Effector memory CD4-positive, alpha-beta T cell (primary cell): ENCODE results near the gene CNIH3.

ENCODE experiments used
- DNase-seq, 3 donors: peaks; one replicate each; pipeline ENCODE4 v3.0.0-alpha.2; 2020
- H3K27ac ChIP-seq: 2 replicates; pipeline ENCODE4 v1.7.0; 2013; ENCODE audit warnings: mild to moderate bottlenecking, low read length, moderate library complexity; ENCODE audit not compliant: insufficient read depth, poor library complexity, severe bottlenecking
- H3K27me3 ChIP-seq: replicated peaks from 2 replicates; pipeline ENCODE4 v1.7.0; 2013; ENCODE audit warnings: mild to moderate bottlenecking, low read length; ENCODE audit not compliant: insufficient read depth, control insufficient read depth, poor library complexity, severe bottlenecking
- H3K36me3 ChIP-seq: 2 replicates; pipeline ENCODE4 v1.7.0; 2013; ENCODE audit warnings: mild to moderate bottlenecking, low read length, moderate library complexity; ENCODE audit not compliant: control insufficient read depth, insufficient read depth
- H3K4me1 ChIP-seq: 2 replicates; pipeline ENCODE4 v1.7.0; 2013; ENCODE audit warnings: low read length, mild to moderate bottlenecking; ENCODE audit not compliant: control insufficient read depth, insufficient read depth, poor library complexity, severe bottlenecking
- H3K4me3 ChIP-seq: 2 replicates; pipeline ENCODE4 v1.7.0; 2013; ENCODE audit warnings: low read length, low read depth, mild to moderate bottlenecking; ENCODE audit not compliant: insufficient read depth, poor library complexity, severe bottlenecking
- H3K9me3 ChIP-seq: 2 replicates; pipeline ENCODE4 v1.7.0; 2013; ENCODE audit warnings: mild to moderate bottlenecking, low read length, moderate library complexity; ENCODE audit not compliant: control insufficient read depth

Gene CNIH3

DNA sequence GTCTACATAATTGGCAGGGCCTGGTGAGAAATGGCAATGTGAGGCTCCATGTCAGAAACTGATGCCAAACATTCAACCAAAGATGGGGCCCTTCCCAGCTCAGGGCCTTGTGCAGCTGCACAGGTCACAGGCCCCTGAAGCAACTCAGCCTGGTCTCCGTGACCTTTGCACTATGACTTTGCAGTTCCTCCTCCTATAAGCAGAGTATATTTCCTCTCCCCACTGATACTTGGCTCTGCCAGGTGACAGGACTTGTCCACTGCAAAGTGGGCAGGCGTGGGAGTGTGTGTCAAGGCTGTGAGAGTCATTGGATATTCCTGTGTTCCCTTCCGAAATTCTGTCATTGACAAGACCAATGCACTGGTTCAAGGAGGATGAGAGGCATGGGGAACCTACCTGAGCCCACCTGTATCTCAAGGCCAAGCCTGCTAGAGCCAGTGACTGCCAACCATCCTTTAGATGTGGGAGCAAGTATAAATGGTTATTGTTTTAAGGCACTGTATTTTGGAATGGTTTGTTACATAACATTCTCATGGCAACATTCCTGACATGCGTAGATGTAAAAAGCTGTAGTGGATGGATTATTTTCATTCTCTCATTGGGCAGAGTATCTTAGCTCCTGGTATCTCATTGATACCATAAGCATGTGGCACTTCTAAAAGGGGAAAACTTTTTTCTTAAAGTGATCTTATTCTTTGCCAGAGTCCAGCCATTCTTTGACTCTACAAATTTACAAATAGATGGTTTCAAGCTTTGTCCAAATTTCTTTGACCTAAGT lies 75.2 kb downstream of the CNIH3 start:
- H3K27me3 ChIP-seq = no peaks in the 10 kb centered on the region
- no peak overlapping the region for H3K4me3 ChIP-seq
- DNase-seq = no peak
- no peaks in the 10 kb centered on the region for H3K9me3 ChIP-seq
- H3K4me1 ChIP-seq = no peaks in the 10 kb centered on the region
- H3K27ac ChIP-seq = no peak overlapping the region
- H3K36me3 ChIP-seq = no peaks in the 10 kb centered on the region

DNA sequence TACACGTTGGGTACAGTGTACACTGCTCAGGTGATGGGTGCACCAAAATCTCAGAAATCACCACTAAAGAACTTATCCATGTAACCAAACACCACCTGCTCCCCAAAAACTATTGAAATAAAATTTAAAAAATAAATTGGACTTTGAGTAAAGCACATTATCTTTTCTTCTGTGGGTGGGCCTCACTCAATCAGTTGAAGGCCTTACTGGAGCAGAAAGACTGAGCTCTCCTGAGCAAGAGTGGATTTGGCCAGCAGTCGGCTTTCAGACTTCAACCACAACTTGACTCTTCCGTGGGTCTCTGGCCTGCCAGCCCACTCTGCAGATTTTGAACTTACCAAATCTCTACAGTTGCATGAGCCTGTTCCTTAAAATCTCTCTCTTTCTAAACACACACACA lies 78.9 kb downstream of the CNIH3 start:
- Histone ChIP-seq H3K36me3 (no peaks in the 10 kb centered on the region), H3K4me3 (no peak overlapping the region), H3K27me3 (no peaks in the 10 kb centered on the region)

DNA sequence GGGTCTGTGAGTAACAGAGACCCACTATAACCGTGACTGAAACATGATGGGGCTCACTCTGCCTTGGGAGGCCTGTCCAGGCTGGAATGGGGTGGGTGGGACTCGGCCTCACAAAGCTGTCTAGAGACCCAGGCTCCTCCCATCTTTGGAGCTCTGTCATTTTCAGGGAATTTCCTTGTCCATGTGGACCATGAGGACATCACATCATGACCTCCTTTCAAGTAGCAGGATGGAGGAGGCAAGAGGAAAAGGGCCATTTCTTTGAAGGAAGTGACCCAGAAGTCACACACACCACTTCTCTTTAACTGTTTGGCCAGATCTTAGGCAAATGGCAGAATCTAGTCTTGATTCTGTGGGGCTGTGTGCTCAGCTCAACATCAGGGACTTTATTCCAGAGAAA lies 79.9 kb downstream of the CNIH3 start:
- DNase-seq = no peak
- Histone ChIP-seq H3K27me3 (no peaks in the 10 kb centered on the region), H3K4me3 (no peak overlapping the region), H3K27ac (no peak overlapping the region), H3K36me3 (no peaks in the 10 kb centered on the region), H3K4me1 (no peaks in the 10 kb centered on the region), H3K9me3 (no peaks in the 10 kb centered on the region)

More for the DNA sequence above, 78.9 kb downstream of the CNIH3 start:
- no peak for DNase-seq
- H3K9me3 ChIP-seq = no peaks in the 10 kb centered on the region
- H3K4me1 ChIP-seq = no peaks in the 10 kb centered on the region
- no peak overlapping the region for H3K27ac ChIP-seq

DNA sequence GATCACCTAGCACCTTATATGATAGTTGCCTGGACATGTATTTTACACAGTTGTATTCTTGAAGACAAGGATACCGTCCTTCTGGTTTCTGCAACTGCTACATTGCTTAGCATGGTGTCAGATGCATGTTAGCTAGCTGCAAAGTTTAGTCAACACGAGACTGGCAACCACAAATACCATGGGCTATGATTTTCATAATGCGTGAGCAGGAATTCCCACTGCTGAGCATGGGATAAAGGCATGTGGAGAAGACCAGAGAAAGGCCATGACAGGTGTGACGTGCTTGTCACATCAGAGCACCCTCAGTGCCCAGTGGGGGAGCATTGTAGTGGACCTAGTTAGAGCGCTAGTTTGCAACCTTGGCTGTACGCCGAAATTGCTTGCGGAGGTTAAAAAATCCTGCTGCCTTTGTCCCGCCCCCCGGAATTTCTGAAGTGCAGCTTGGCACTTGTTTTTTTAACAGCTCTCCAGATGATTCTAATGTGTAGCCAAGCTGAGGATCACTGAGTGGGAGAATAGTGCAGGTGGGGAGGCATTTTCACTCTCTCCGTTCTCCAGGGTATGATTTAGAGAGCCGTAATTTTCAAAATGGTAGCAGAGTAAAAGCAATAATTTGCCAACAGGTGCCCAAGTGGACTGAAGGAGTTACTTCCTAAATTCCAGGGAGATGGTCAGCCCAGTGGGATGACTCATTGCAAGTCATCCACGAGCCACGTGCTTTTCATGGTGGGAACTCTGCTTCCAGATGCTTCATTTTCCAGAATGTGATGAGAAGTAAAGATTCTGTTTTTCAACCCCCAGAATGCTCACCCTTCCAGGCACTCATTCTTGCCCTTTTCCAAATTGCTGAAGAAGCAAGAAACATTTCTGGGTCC lies 81.0 kb downstream of the CNIH3 start:
- H3K27ac ChIP-seq = no peak overlapping the region
- H3K4me3 ChIP-seq = no peak overlapping the region
- no peak for DNase-seq
- H3K36me3 ChIP-seq = no peaks in the 10 kb centered on the region
- no peaks in the 10 kb centered on the region for H3K4me1 ChIP-seq
- no peaks in the 10 kb centered on the region for H3K9me3 ChIP-seq
- H3K27me3 ChIP-seq = no peaks in the 10 kb centered on the region

DNA sequence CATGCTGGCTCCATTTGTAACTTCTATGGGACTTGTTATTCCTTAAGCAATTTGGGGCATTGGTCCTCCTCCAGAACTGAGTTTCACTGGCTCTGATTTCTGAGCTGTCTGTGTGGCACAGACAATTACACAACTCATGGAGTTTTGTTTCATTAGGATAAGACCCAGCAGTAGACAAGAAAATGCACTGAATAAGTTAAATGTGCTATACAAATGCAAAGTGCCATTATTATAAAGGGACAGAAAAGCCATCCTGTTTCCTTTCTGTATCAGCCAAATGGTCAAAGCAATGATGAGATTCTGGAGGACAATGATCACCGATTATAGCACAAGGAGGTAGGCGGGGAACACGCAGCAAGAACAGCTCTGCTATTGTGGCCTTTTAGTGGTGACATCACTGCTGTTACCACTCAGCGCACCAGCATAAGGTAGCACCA lies 81.9 kb downstream of the CNIH3 start:
- no peaks in the 10 kb centered on the region for H3K4me1 ChIP-seq
- no peak overlapping the region for H3K4me3 ChIP-seq
- DNase-seq = no peak
- H3K27me3 ChIP-seq = no peaks in the 10 kb centered on the region
- H3K9me3 ChIP-seq = no peaks in the 10 kb centered on the region
- H3K36me3 ChIP-seq = no peaks in the 10 kb centered on the region
- no peak overlapping the region for H3K27ac ChIP-seq

DNA sequence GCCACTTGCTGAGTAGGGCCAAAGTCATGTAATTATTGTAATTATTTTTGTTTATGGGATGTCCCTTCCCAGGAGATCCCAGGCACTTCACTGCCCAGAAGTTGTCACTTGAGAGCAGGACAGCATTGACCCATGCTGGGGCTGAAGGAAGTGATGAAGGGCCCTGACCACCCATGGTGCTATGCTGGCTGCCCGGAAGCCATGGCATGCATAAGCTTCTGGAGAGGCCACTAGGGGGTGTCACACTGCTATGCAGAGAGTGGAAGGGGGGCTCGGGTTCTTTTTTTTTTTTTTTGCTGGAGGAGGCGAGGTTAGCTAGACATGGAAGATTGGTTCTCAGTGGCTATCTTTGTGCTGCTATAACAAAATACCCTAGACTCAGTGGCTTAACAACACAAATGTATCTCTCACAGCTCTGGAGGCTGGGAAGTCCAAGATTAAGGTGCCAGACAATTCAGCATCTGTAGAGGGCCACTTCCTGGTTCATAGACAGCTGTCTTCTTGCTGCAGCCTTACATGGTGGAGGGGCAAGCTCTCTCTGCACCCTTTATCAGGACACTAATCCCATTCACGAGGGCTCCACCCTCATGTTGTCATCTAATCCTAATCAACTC lies 84.9 kb downstream of the CNIH3 start:
- Histone ChIP-seq H3K36me3 (no peaks in the 10 kb centered on the region), H3K9me3 (no peaks in the 10 kb centered on the region), H3K4me1 (no peaks in the 10 kb centered on the region), H3K27ac (no peak overlapping the region), H3K4me3 (no peak overlapping the region), H3K27me3 (no peaks in the 10 kb centered on the region)
- no peak for DNase-seq

DNA sequence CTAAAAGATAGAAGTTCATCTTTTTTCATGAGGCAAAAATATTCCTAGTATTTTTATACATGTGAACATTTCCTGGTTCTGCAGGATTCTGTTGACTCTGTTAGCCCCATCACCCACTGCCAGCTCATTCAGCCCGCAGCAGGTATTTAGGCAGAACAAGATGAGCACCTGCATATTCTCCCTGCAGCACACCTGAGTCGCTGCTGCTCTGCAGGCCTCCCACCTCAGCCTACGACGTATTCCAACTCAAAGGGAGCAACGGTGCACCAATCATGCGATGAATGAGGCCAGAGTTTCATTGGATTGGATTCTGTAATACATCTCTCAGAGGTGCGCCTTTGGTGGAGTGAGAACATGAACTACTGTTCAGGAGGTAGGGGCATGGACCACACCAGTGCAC lies 87.6 kb downstream of the CNIH3 start:
- no peaks in the 10 kb centered on the region for H3K9me3 ChIP-seq
- H3K27me3 ChIP-seq = no peaks in the 10 kb centered on the region

DNA sequence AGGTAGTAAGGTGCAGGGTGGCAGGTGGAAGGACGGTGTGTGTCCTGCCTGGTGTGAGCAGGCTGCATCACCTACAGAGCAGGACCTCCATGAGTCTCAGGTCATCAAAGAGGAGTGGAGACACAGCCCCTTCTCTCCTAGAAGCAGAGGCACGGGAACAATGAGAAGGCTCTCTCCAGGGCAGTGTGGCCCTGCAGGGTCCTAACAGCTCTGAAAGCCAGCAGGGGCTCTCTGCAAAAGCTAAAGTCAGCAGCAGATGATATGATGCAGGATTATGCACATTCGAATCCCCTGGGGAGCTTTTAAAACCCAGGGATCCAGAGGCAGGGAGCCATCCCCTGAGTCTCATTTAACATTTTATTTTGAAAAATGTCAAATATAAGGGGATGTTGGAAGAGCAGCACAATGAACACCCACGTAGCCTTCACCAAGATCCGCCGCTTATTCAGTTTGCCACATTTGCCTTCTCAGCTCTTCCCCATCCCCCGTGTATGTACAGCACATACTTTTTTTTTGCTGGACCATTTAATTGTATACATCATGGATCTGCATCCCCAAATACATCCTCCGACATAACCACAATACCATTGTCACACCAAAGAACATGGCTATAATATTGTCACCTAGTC lies 88.1 kb downstream of the CNIH3 start:
- Histone ChIP-seq H3K27ac (no peak overlapping the region), H3K9me3 (no peaks in the 10 kb centered on the region), H3K27me3 (no peaks in the 10 kb centered on the region), H3K4me1 (no peaks in the 10 kb centered on the region), H3K4me3 (no peak overlapping the region), H3K36me3 (no peaks in the 10 kb centered on the region)
- DNase-seq = no peak

More for the DNA sequence above, 87.6 kb downstream of the CNIH3 start:
- Histone ChIP-seq H3K36me3 (no peaks in the 10 kb centered on the region), H3K4me1 (no peaks in the 10 kb centered on the region), H3K4me3 (no peak overlapping the region), H3K27ac (no peak overlapping the region)
- DNase-seq = no peak

DNA sequence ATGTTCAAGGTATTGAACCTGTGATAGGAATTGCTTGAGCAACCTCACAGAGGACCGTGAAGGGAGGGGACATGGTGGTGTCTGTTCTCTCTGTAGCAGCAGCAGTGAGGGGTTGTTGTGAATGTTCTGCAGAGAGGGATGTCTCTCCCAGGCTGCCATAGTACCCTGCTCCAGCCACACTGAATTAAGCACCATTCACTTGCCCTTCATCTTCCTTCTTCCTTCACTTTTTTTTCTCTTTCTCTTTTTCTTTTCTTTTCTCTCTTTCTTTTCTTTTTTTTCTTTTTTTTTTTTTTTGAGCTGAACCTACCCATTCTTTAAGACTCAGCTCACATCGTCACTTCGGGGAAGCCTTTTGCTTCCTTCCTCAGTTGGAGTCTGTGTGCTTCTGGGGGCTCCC lies 89.5 kb downstream of the CNIH3 start:
- no peak overlapping the region for H3K4me3 ChIP-seq
- DNase-seq = no peak
- no peak overlapping the region for H3K27ac ChIP-seq
- no peaks in the 10 kb centered on the region for H3K36me3 ChIP-seq
- no peaks in the 10 kb centered on the region for H3K27me3 ChIP-seq
- H3K9me3 ChIP-seq = no peaks in the 10 kb centered on the region
- no peaks in the 10 kb centered on the region for H3K4me1 ChIP-seq
